AG09309 (cell line): ENCODE data around the gene YBX2.

Source experiments
- DNase-seq: peaks from one replicate; pipeline ENCODE4 v3.0.0-alpha.2; 2010; ENCODE audit warnings: low read depth
- H3K4me3 ChIP-seq: 2 replicates; pipeline ENCODE4 v1.5.1; 2011; ENCODE audit warnings: mild to moderate bottlenecking, low read depth, low read length, moderate library complexity; ENCODE audit not compliant: control insufficient read depth
- TF ChIP-seq, protein P1 (sequence below): IDR thresholded peaks from 2 replicates; pipeline ENCODE4 v1.5.1; 2011; ENCODE audit warnings: mild to moderate bottlenecking, low read depth, low read length, inconsistent platforms; ENCODE audit not compliant: insufficient read depth, control insufficient read depth; ENCODE audit errors: missing control alignments

Gene YBX2

DNA sequence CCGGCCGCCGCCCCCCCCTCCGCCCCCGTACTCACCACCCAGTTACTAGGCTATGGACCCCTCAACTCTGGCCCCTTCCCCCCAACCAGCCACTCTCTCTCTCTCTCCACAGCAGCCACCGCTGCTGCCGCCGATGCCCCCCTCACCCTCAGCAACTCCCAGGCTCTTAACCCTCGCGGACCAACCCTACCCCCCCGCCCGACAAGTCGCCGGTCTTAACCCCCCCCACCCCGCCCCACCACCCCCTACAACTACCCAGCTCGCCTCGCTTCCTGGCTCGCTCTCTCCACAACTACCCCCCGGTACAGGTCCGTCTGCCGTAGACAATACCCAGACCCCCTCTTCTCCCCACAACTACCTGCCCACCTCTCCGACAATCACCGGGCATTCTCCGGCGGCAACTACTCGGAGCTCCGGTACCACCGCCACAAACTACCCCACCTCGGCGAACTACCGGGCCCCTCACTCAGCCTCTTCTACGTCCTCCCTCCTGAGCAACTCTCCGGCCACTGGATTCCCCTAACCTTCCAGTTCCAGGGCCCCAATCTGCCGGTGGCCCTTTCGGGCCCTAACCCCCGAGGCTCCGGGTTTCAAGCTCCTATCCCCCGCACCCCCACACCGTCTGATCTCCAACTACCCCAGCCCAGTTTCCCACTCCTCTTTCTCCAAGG is 55.9 kb downstream of the YBX2 start:
- peak overlapping the region; percentile 73 for H3K4me3 ChIP-seq
- DNase-seq: no peak
- TF ChIP-seq, protein P1, sequence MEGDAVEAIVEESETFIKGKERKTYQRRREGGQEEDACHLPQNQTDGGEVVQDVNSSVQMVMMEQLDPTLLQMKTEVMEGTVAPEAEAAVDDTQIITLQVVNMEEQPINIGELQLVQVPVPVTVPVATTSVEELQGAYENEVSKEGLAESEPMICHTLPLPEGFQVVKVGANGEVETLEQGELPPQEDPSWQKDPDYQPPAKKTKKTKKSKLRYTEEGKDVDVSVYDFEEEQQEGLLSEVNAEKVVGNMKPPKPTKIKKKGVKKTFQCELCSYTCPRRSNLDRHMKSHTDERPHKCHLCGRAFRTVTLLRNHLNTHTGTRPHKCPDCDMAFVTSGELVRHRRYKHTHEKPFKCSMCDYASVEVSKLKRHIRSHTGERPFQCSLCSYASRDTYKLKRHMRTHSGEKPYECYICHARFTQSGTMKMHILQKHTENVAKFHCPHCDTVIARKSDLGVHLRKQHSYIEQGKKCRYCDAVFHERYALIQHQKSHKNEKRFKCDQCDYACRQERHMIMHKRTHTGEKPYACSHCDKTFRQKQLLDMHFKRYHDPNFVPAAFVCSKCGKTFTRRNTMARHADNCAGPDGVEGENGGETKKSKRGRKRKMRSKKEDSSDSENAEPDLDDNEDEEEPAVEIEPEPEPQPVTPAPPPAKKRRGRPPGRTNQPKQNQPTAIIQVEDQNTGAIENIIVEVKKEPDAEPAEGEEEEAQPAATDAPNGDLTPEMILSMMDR: no peak
